Uterus (tissue), 4 donors: ENCODE results near the gene KLHDC10. TPM values are rescaled to one million over a fixed set of nuclear protein-coding genes. Genes with fewer than 3 reads are reported as not detected.

Experiments used
- DNase-seq, 2 donors: peaks; one replicate each; pipeline ENCODE4 v3.0.0-alpha.2; 2019 to 2020
- H3K27ac ChIP-seq, 2 donors: fragments of 200-600 bp; sonication (generic); 1 replicate in 1 of 2; 2 replicates in 1 of 2; pipeline ENCODE4 v1.5.1; 2016 to 2018
- H3K27me3 ChIP-seq, 2 donors: fragments of 200-600 bp; sonication (generic); one replicate each; pipeline ENCODE4 v1.5.1; 2018 to 2019; ENCODE audit warnings: control low read depth in 1 of 2
- H3K36me3 ChIP-seq, 2 donors: fragments of 200-600 bp; sonication (generic); one replicate each; pipeline ENCODE4 v1.5.1; 2019; ENCODE audit warnings: control low read depth in 1 of 2
- H3K4me1 ChIP-seq, 2 donors: fragments of 200-600 bp; sonication (generic); one replicate each; pipeline ENCODE4 v1.5.1; 2018 to 2019; ENCODE audit warnings: control low read depth in 1 of 2
- H3K4me3 ChIP-seq, 2 donors: fragments of 200-600 bp; sonication (generic); 1 replicate in 1 of 2; 2 replicates in 1 of 2; pipeline ENCODE4 v1.5.1; 2018 to 2019; ENCODE audit warnings: mild to moderate bottlenecking in 1 of 2
- H3K9me3 ChIP-seq, 2 donors: fragments of 200-600 bp; sonication (generic); one replicate each; pipeline ENCODE4 v1.5.1; 2019; ENCODE audit warnings: control low read depth in 1 of 2
- CTCF ChIP-seq, 4 experiments: fragments of 200-600 bp in 2 of 4; fragments of 450-650 bp in 2 of 4; sonication (generic) in 2 of 4; IDR thresholded peaks; one replicate each; pipeline ENCODE4 v1.5.1; 2016 to 2019; ENCODE audit warnings: antibody characterized with exemption in 4 of 4, mild to moderate bottlenecking in 2 of 4, moderate library complexity in 1 of 4
- POLR2A ChIP-seq, 2 donors: fragments of 450-650 bp; IDR thresholded peaks; one replicate each; pipeline ENCODE4 v1.6.1; 2016; ENCODE audit warnings: antibody characterized with exemption in 2 of 2, mild to moderate bottlenecking in 1 of 2, moderate library complexity in 1 of 2
- intact Hi-C: fragments of 100-400 bp; cut with DNase I; formaldehyde crosslinking; loops from one replicate; pipeline ENCODE4 v1.15.1; 2023; ENCODE audit warnings: low total_unique reads
- total RNA-seq, 4 donors: library from RNA; depleted of rRNA in 3 of 4; stranded (reverse); fragments of >200 nt in 3 of 4; gene quantifications; one replicate each; pipeline versions ENCODE4 v1.1.0 to v1.2.4, GENCODE V29; 2014 to 2023
- donor health status: DM: yes; HTN: yes; CAD: no.

KLHDC10 gene
- total RNA-seq, 4 donors from 2014 or later: 8.8 to 58.5 (median 26.5) TPM

DNA sequence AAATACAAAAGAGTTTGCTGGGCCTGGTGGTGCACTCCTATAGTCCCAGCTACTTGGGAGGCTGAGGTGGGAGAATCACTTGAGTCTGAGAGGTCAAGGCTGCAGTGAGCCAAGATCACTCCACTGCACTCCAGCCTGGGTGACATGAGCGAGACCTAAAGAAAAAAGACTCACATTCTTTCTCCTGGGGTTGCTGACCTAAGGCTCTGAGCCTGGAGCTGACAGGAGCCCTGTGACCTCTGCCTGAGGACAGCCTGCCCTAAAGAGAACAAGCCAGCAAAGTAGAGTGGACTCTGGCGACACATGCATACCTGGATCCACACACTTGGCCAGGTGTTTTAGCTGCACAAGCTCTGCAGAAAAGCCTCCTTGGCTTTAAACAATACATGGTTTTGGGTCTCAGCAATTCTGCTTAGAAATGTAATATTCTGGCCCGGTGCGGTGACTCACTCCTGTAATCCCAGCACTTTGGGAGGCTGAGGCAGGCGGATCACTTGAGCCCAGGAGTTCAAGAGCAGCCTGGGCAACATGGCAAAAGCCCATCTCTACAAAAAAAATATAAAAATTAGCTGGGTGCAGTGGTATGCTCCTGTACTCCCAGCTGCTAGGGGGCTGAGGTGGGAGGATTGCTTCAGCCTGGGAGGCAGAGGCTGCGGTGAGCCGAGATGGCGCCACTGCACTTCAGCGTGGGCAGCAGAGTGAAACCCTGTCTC, 76.5 kb downstream of the KLHDC10 start:
- no peak for DNase-seq
- Histone ChIP-seq H3K4me3 (no peak overlapping the region), H3K27ac (no peak overlapping the region), H3K9me3 (no peaks in the 10 kb centered on the region), H3K4me1 (no peaks in the 10 kb centered on the region), H3K27me3 (no peaks in the 10 kb centered on the region), H3K36me3 (no peaks in the 10 kb centered on the region)
- no peak for TF ChIP-seq CTCF (IDR thresholded peaks at IDR 0.05)
- TF ChIP-seq POLR2A (IDR thresholded peaks at IDR 0.05): no peak
- intact Hi-C loops: no loop called here

DNA sequence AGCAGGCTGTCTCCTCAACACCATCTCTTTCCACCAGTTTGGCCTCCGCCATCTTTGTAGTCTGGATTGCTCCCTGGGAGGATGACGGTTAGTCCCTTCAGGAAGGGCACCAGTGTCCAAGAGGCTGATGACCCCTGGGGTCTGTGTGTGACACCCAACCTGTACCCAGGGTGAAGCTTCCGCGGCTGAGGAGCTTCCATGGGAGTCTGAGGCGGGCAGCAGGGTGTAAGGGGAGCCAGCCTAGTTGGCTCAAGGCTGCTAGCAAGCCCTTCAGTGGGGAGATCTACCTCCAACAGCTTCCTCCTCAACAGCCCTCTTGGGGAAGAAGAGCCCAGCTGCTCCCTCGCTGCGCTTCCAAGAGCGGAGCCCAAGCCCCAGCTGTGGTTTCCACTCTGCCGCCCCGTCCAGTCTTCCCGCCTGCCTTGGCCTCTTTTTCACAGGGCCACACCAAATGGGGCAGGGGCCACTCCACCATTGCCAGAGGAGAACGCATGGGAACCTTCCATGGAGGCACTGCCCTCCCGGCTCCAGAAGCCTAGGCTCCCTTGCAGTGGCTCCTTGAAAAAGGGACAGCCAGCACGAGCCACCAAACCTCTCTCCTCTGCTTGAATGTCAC, 77.5 kb downstream of the KLHDC10 start:
- H3K36me3 ChIP-seq: no peaks in the 10 kb centered on the region
- no peaks in the 10 kb centered on the region for H3K27me3 ChIP-seq
- no peak for TF ChIP-seq POLR2A (IDR thresholded peaks at IDR 0.05)
- TF ChIP-seq CTCF (IDR thresholded peaks at IDR 0.05): no peak
- intact Hi-C loops: no loop called here
- DNase-seq: no peak
- no peaks in the 10 kb centered on the region for H3K9me3 ChIP-seq
- no peak overlapping the region for H3K4me3 ChIP-seq
- no peaks in the 10 kb centered on the region for H3K4me1 ChIP-seq
- H3K27ac ChIP-seq: no peak overlapping the region

DNA sequence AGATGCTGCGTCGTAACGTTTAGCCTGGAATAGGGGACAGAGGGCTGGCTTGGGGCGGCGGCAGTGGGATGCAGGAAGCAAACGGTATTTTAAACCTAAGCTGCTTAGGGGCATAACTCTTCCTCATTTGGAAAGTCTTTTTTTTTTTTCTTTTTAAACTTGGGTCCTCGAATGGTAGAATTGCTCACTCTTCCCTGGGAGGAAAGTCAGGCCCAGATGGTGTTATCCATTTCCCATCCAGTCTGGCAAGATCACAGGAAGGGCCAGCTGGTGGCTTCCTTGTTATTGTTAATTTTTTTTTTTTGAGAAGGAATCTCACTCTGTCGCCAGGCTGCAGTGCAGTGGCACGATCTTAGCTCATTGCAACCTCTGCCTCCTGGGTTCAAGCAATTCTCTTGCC, 78.2 kb downstream of the KLHDC10 start:
- H3K9me3 ChIP-seq: no peaks in the 10 kb centered on the region
- H3K4me1 ChIP-seq: no peaks in the 10 kb centered on the region
- no peak for DNase-seq
- no peak overlapping the region for H3K27ac ChIP-seq
- H3K36me3 ChIP-seq: no peaks in the 10 kb centered on the region
- no peak overlapping the region for H3K4me3 ChIP-seq
- TF ChIP-seq CTCF (IDR thresholded peaks at IDR 0.05) (no peak), POLR2A (IDR thresholded peaks at IDR 0.05) (no peak)
- intact Hi-C loops: no loop called here
- H3K27me3 ChIP-seq: no peaks in the 10 kb centered on the region

DNA sequence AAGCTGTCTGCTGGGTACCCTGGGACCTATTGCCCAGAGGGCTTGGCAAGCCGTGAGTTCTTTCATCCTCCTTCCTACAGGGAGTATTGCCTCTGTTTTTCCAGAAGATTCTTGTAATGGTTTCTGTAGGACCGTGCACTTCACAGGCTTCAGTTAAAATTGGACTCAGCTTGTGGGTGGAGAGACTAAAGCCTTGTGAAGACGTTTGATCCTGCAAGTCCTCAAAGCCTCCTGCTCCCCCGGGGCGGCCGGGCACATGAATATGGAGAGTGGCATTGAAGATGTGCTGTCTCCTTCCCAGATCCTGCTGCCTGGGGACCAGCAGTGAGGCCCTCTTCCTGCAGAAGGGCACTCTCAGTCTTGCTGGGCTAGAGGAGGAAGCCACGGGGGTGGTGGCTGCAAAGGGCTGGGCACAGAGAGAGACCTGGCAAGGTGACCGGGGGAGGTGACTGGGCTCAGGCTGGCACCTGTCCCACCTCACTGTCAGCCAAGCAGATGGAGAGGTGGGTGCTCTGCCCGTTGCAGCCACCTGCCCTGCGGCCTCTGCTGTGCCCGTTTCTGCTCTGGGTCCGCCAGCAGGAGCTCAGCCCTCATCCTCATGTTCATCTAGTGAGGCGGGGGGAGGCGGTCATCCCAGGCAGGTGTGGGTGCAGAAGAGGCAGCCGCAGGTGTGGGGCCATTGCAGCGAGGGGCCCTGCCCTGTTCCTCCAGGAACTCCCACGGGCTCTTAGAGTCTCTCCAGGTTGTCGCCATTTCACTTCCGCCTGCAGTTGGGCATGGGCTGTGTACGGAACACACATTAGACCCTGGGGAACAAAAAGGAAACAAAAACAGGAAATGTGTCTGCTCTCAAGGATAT, 79.2 kb downstream of the KLHDC10 start:
- H3K9me3 ChIP-seq: no peaks in the 10 kb centered on the region
- H3K27me3 ChIP-seq: no peaks in the 10 kb centered on the region
- intact Hi-C loops: no loop called here
- TF ChIP-seq POLR2A (IDR thresholded peaks at IDR 0.05) (no peak), CTCF (IDR thresholded peaks at IDR 0.05) (no peak)
- no peak for DNase-seq
- H3K27ac ChIP-seq: no peak overlapping the region
- no peaks in the 10 kb centered on the region for H3K4me1 ChIP-seq
- no peaks in the 10 kb centered on the region for H3K36me3 ChIP-seq
- H3K4me3 ChIP-seq: no peak overlapping the region

DNA sequence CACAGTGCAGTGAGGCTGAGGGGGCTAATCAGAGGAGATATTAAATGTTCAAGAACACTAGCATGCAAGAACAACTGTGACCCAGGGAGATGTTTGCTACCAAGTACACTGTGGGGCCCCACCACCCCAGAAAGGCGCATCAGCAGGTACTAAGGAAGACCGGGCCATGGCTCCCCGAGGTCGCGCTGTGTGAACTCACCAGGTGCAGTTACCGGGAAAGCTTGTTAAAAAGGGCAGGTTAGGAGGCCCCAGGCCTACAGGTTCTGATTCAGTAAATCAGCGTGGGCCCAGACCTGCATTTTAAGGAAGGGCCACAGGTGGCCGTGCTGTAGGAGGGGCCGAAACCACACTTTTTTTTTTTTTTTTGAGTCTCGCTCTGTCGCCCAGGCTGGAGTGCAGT, 80.3 kb downstream of the KLHDC10 start:
- TF ChIP-seq POLR2A (IDR thresholded peaks at IDR 0.05) (no peak), CTCF (IDR thresholded peaks at IDR 0.05) (no peak)
- intact Hi-C loops: no loop called here
- Histone ChIP-seq H3K27ac (no peak overlapping the region), H3K36me3 (no peaks in the 10 kb centered on the region), H3K4me1 (no peaks in the 10 kb centered on the region), H3K27me3 (no peaks in the 10 kb centered on the region), H3K4me3 (no peak overlapping the region), H3K9me3 (no peaks in the 10 kb centered on the region)
- no peak for DNase-seq
